A673 (cell line): ENCODE data around the gene GLCCI1.

Experiments used
- CTCF ChIP-seq: fragments of 300-800, 200-600 bp; sonication (generic); conservative IDR thresholded peaks from 2 replicates; pipeline ENCODE4 v1.5.1; 2017; ENCODE audit warnings: low read depth, mild to moderate bottlenecking, antibody characterized with exemption, low read length, moderate library complexity, mixed read lengths
- EZH2 ChIP-seq: fragments of 200-600 bp; sonication (generic); IDR thresholded peaks from 2 replicates; pipeline ENCODE4 v1.6.1; 2017; ENCODE audit warnings: borderline replicate concordance, low read depth, mild to moderate bottlenecking, mixed read lengths, antibody characterized with exemption, low read length; ENCODE audit not compliant: poor library complexity, severe bottlenecking

DNA sequence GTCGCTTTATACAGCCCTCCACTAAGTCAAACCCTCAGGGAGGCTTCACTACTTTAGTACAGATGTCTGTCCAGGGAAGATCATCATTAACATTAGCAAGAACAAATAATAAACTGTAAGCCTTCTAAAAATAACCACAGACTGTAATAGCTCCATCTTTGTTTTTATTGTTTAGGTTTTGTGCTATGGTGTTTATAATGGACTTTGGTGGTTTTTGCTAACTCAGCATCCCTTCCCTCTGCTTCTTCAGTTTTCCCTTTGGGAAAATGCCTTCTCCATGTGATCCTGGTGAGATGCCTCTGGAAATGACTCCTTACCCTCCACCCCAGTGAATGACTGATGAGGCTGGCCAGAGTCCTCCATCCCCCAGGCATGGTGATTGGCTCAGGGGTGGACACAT lies 162.1 kb downstream of the GLCCI1 start:
- TF ChIP-seq CTCF (no peak), EZH2 (no peak)
